ENCODE results near the gene RNPEP.
"Not testable (repeated sequence)": the region's sequence is repeated elsewhere in the genome, so short reads cannot be mapped to it uniquely, and the experiment has no call there.

Gene RNPEP

GRCh38 chr1:202010180-202011015, 27.9 kb downstream of the RNPEP start, which contains the start of gene ELF3:
Gene ELF3, plus strand, starts transcription at chr1:202010587. Its CDS starts 550 bp downstream, at chr1:202011137.
- no peak for DNase-seq (ENCODE audit: low spot score)

- no peak for DNase-seq (ENCODE audit: low spot score)
These were observed 29.5 kb downstream of the RNPEP start for GRCh38 chr1:202011994-202012393.

GRCh38 chr1:202012544-202013478, 30.4 kb downstream of the RNPEP start:
- no peak for DNase-seq (ENCODE audit: low spot score)

- no peak for DNase-seq (ENCODE audit: low spot score)
These were observed 31.2 kb downstream of the RNPEP start for GRCh38 chr1:202013603-202014002.

GRCh38 chr1:202014060-202014459, 31.6 kb downstream of the RNPEP start:
- no peak for DNase-seq (ENCODE audit: low spot score)

- no peak for DNase-seq (ENCODE audit: low spot score)
These were observed 32.6 kb downstream of the RNPEP start for GRCh38 chr1:202014915-202015661.

- no peak for DNase-seq (ENCODE audit: low spot score)
These were observed 33.2 kb downstream of the RNPEP start for GRCh38 chr1:202015662-202015937.

GRCh38 chr1:202016022-202016810, 33.8 kb downstream of the RNPEP start:
- DNase-seq (ENCODE audit: low spot score), result no peak

- DNase-seq (ENCODE audit: low spot score), result no peak
These were observed 34.6 kb downstream of the RNPEP start for GRCh38 chr1:202016811-202017748.

GRCh38 chr1:202017749-202018467, 35.5 kb downstream of the RNPEP start:
- DNase-seq (ENCODE audit: low spot score), result no peak

- DNase-seq (ENCODE audit: low spot score), result no peak
These were observed 36.2 kb downstream of the RNPEP start for GRCh38 chr1:202018468-202019234.

GRCh38 chr1:202019235-202019558, 36.7 kb downstream of the RNPEP start:
- DNase-seq (ENCODE audit: low spot score), result not testable (repeated sequence)

- DNase-seq (ENCODE audit: low spot score), result no peak
These were observed 40.6 kb downstream of the RNPEP start for GRCh38 chr1:202023001-202023433.

GRCh38 chr1:202029171-202029665, 46.8 kb downstream of the RNPEP start:
- DNase-seq (ENCODE audit: low spot score), result no peak

GRCh38 chr1:202029727-202030126, 47.3 kb downstream of the RNPEP start:
- DNase-seq (ENCODE audit: low spot score), result no peak

- DNase-seq (ENCODE audit: low spot score), result no peak
These were observed 49.3 kb downstream of the RNPEP start for GRCh38 chr1:202031796-202032195.

GRCh38 chr1:202034149-202034682, 51.8 kb downstream of the RNPEP start:
- no peak for DNase-seq (ENCODE audit: low spot score)

- no peak for DNase-seq (ENCODE audit: low spot score)
These were observed 52.4 kb downstream of the RNPEP start for GRCh38 chr1:202034683-202035462.

Measured in CD4-positive, alpha-beta T cell treated with Interleukin-2 at 100 ng/mL for 4 hours (primary cell).